Mesenteric fat pad (tissue), 1 donor: ENCODE data around the gene GRID2. TPM values are rescaled to one million over a fixed set of nuclear protein-coding genes. Genes with fewer than 3 reads are reported as not detected.

Source experiments
- DNase-seq: peaks from one replicate; pipeline ENCODE4 v3.0.0-alpha.2; 2020; ENCODE audit warnings: low spot score
- total RNA-seq: library from RNA; stranded (reverse); fragmentation: NEBNext Ultra II Directional; extraction: Animal tissue kit (Norgen Biotek cat#: 25700); gene quantifications from one replicate; pipeline ENCODE4 v1.2.1, GENCODE V29; 2021
- donor health status: DM: yes; HTN: yes; CAD: no.

Gene GRID2
- total RNA-seq, 1 donor from 2014 or later, result not detected

- DNase-seq, result no peak
Observed at GRCh38 chr4:93475730-93476129, 1172.0 kb downstream of the GRID2 start.

GRCh38 chr4:93478805-93479204 lies 1175.0 kb downstream of the GRID2 start:
- no peak for DNase-seq

- no peak for DNase-seq
Observed at GRCh38 chr4:93480452-93480851, 1176.7 kb downstream of the GRID2 start.

GRCh38 chr4:93495346-93495745 lies 1191.6 kb downstream of the GRID2 start:
- DNase-seq, result no peak

GRCh38 chr4:93501244-93501643 lies 1197.5 kb downstream of the GRID2 start:
- DNase-seq, result no peak

GRCh38 chr4:93501946-93502345 lies 1198.2 kb downstream of the GRID2 start:
- no peak for DNase-seq

GRCh38 chr4:93502991-93503390 lies 1199.2 kb downstream of the GRID2 start:
- DNase-seq, result no peak

GRCh38 chr4:93513851-93514250 lies 1210.1 kb downstream of the GRID2 start:
- DNase-seq, result no peak

- DNase-seq, result no peak
Observed at GRCh38 chr4:93515208-93515607, 1211.4 kb downstream of the GRID2 start.

- no peak for DNase-seq
Observed at GRCh38 chr4:93529692-93530372, 1226.1 kb downstream of the GRID2 start.

- no peak for DNase-seq
Observed at GRCh38 chr4:93532234-93532633, 1228.5 kb downstream of the GRID2 start.

GRCh38 chr4:93540562-93540961 lies 1236.8 kb downstream of the GRID2 start:
- no peak for DNase-seq

GRCh38 chr4:93561842-93562241 lies 1258.1 kb downstream of the GRID2 start:
- DNase-seq, result no peak

GRCh38 chr4:93568758-93569157 lies 1265.0 kb downstream of the GRID2 start:
- DNase-seq, result no peak

- no peak for DNase-seq
Observed at GRCh38 chr4:93573285-93573684, 1269.5 kb downstream of the GRID2 start.

- DNase-seq, result no peak
Observed at GRCh38 chr4:93578942-93579341, 1275.2 kb downstream of the GRID2 start.

GRCh38 chr4:93605163-93605562 lies 1301.4 kb downstream of the GRID2 start:
- DNase-seq, result no peak

GRCh38 chr4:93617606-93618005 lies 1313.8 kb downstream of the GRID2 start:
- DNase-seq, result no peak

- no peak for DNase-seq
Observed at GRCh38 chr4:93633721-93634120, 1330.0 kb downstream of the GRID2 start.

- DNase-seq, result no peak
Observed at GRCh38 chr4:93635943-93636342, 1332.2 kb downstream of the GRID2 start.

- no peak for DNase-seq
Observed at GRCh38 chr4:93645120-93645519, 1341.4 kb downstream of the GRID2 start.

- DNase-seq, result no peak
Observed at GRCh38 chr4:93646233-93646930, 1342.6 kb downstream of the GRID2 start.

GRCh38 chr4:93648258-93648657 lies 1344.5 kb downstream of the GRID2 start:
- DNase-seq, result no peak
